ENCODE measurements around the gene SGF29.
"Not testable (repeated sequence)": the region's sequence is repeated elsewhere in the genome, so short reads cannot be mapped to it uniquely, and the experiment has no call there.

GRCh38 chr16:28600965-28601364 is 47.2 kb downstream of the SGF29 start:
- TF ChIP-seq EZH2 (IDR thresholded peaks at IDR 0.05; ENCODE audit: insufficient read depth, low read length) = not testable (repeated sequence)
- TF ChIP-seq, protein P1, sequence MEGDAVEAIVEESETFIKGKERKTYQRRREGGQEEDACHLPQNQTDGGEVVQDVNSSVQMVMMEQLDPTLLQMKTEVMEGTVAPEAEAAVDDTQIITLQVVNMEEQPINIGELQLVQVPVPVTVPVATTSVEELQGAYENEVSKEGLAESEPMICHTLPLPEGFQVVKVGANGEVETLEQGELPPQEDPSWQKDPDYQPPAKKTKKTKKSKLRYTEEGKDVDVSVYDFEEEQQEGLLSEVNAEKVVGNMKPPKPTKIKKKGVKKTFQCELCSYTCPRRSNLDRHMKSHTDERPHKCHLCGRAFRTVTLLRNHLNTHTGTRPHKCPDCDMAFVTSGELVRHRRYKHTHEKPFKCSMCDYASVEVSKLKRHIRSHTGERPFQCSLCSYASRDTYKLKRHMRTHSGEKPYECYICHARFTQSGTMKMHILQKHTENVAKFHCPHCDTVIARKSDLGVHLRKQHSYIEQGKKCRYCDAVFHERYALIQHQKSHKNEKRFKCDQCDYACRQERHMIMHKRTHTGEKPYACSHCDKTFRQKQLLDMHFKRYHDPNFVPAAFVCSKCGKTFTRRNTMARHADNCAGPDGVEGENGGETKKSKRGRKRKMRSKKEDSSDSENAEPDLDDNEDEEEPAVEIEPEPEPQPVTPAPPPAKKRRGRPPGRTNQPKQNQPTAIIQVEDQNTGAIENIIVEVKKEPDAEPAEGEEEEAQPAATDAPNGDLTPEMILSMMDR (IDR thresholded peaks at IDR 0.05; ENCODE audit: insufficient read depth, low read depth, low read length) = not testable (repeated sequence)
